ENCODE measurements around the gene KIF27.

- no peak for TF ChIP-seq CTCF (IDR thresholded peaks at IDR 0.05)
- no peak for TF ChIP-seq POLR2A (IDR thresholded peaks at IDR 0.05)
Observed at GRCh38 chr9:83935276-83935935, 14.2 kb upstream of the KIF27 start.

Data from prostate gland (tissue), 2 donors.